Breast epithelium (tissue), 3 donors: ENCODE measurements around the gene PTPRM.

Source experiments
- CTCF ChIP-seq, 3 donors: fragments of 450-650 bp; IDR thresholded peaks; one replicate each; pipeline ENCODE4 v1.5.1; 2016 to 2017; ENCODE audit warnings: antibody characterized with exemption in 3 of 3, mild to moderate bottlenecking in 3 of 3, moderate library complexity in 3 of 3
- POLR2A ChIP-seq: fragments of 450-650 bp; IDR thresholded peaks from one replicate; pipeline ENCODE4 v1.6.1; 2016; ENCODE audit warnings: antibody characterized with exemption, mild to moderate bottlenecking, moderate library complexity
- POLR2AphosphoS5 ChIP-seq, 3 donors: sonication (generic); formaldehyde crosslinking; IDR thresholded peaks; one replicate each; pipeline ENCODE4 v1.6.1; 2017; ENCODE audit warnings: antibody characterized with exemption in 3 of 3

- TF ChIP-seq CTCF (IDR thresholded peaks at IDR 0.05): no peak
- no peak for TF ChIP-seq POLR2A
- no peak for TF ChIP-seq POLR2AphosphoS5 (IDR thresholded peaks at IDR 0.05)
Observed at GRCh38 chr18:7615840-7616239, 48.7 kb downstream of the PTPRM start.
